Measurements from ENCODE around the gene SOWAHD.
"Not testable (repeated sequence)": the region's sequence is repeated elsewhere in the genome, so short reads cannot be mapped to it uniquely, and the experiment has no call there.

Gene SOWAHD

DNA sequence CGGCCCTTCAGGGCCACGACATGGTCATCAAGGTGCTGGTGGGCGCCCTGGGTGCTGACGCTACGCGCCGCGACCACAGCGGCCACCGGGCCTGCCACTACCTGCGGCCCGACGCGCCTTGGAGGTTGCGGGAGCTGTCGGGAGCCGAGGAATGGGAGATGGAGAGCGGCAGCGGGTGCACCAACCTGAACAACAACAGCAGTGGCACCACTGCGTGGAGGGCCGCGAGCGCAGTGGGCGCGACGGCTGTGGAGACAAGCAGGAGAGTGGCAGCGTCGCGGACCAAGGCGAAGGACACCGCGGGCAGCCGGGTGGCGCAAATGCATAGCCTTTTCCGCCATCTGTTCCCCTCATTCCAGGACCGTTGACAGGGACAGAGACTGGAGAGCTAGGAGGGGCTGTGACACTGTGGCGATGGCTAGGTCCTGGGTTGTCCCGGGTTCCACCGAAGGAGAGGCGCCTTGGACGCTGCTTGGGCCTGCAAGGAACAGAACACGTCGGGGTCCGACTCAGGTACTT, 919 bp downstream of the SOWAHD start:
- DNase-seq = no peak

DNA sequence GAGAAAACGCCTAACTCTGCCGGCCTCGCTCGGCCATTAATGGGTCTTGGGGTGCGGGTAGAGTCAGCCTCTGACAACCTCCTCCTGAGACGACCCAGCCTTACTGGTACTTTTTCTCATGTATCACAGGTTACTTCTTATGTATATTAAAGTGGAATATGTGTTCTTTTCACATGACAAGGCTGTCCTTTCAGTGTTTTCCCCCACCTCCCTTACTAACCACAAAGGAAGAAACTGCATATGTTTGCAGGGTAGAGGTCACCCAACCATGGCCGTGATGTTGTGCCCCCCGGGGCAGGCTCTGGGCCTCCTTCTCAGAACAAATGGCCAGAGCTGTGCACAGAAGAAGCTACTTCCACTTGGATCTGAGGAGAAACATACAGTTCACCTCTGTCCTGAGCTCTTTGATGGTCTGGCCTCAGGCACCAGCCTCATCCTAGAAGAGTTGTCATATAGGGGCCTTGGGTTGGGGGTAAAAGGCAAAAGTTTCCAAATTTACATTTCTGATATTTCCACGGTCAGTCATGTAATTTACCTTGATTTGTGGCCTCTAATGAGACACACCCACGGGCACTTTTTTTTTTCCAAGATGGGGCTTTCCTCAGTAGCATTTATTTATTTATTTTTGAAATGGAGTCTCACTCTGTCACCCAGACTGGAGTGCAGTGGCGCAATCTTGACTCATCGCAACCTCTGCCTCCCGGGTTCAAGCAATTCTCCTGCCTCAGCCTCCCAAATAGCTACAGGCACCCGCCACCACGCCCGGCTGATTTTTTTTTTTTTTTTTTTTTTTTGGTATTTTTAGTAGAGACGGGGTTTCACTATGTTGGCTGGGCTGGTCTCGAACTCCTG, 1.9 kb downstream of the SOWAHD start:
- no peak for DNase-seq

- no peak for DNase-seq
These were observed 4.3 kb downstream of the SOWAHD start for GRCh38 chrX:119762718-119763117.

DNA sequence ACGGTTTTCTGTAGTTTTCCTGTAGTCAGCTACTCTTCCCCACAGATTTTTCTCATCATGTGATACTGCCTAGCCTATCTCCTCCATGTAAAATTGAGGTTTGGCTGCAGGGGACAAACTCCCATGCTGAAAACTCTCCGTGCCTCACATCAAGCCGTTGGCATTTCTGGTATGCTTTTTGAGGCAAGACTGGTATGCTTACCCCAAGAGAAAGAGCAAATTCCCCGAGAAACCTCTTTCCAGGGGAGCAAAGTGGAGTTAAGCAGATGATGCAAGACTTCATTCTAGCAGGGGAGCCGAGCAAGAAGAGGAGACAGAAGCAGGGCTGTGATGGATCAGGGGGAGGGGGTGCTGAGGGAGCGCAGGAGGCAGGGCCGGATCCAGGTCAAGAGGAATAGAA, 4.8 kb downstream of the SOWAHD start:
- no peak for DNase-seq

DNA sequence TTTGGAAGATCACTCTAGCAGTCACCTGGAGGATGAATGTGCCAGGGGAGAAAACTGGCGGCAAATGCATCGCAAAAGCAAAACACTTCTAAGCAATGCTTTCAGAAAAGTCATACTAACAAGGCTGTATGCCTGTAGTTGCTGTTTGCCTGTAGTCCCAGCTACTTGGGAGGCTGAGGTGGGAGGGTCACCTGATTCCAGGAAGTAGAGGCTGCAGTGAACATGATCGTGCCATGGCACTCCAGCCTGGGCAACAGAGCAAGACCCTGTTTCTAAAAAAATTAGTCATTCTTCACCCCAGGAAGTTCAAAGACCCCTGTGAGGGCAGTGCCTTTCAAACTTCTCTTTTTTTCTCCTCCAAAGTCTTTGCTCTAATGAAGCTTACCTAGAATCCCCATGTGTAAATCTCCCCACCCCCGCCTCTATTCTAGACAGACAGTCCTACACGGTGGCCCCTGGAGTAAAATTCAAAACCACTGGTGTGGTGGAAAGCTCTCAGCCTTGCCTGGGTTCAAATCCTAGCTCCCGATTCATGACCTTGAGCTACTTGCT, 5.5 kb downstream of the SOWAHD start:
- no peak for DNase-seq

DNA sequence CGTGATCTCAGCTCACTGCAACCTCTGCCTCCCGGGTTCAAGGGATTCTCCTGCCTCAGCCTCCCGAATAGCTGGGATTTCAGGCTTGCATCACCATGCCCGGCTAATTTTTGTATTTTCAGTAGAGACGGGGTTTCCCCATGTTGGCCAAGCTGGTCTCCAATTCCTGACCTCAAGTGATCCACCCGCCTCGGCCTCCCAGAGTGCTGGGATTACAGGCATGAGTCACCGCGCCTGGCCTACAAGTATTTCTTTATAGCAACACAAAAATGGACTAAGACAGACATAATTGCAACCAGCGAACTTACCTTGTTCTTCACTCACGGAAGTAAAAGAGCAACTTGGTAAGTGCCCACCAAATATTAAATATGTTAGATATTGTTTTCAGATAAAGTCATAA, 10.0 kb downstream of the SOWAHD start:
- not testable (repeated sequence) for DNase-seq

DNA sequence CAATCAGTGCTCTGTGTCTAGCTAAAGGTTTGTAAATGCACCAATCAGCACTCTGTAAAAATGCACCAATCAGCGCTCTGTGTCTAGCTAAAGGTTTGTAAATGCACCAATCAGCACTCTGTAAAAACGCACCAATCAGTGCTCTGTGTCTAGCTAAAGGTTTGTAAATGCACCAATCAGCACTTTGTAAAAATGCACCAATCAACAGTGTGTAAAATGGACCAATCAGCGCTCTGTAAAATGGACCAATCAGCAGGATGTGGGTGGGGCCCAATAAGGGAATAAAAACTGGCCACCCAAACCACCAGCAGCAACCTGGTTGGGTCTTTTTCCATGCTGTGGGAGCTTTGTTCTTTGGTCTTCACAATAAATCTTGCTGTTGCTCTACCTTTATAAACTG, 11.0 kb downstream of the SOWAHD start:
- DNase-seq = not testable (repeated sequence)

GRCh38 chrX:119775517-119776238, 17.3 kb downstream of the SOWAHD start:
- DNase-seq = no peak

GRCh38 chrX:119778829-119779228, 20.4 kb downstream of the SOWAHD start:
- DNase-seq = no peak

GRCh38 chrX:119783026-119783425, 24.6 kb downstream of the SOWAHD start:
- no peak for DNase-seq

GRCh38 chrX:119784747-119785446, 26.5 kb downstream of the SOWAHD start:
- DNase-seq = peak; percentile 38

DNA sequence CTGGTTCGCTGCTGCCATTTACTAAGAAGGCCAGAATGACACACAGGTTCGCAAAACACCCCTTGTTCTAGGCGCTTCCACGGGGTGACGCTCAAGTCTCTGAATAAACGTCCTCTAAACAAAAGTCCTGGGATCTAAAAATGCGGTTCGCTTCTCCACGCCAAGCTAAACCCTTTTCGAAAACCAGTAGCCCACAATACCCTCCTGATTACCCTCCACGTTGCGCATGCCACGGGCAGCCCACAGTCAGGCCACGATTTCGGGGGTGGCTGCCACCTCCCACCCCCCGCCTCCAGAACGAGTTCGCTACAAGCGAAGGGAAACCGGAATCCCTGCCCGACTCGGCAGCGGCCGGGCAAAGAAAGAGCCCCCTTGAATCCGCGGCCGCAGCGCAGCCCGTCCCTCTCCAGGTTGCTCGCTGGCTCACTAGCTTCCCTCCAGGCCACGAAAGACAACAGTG, 32.6 kb downstream of the SOWAHD start:
- peak; percentile 13 for DNase-seq

DNA sequence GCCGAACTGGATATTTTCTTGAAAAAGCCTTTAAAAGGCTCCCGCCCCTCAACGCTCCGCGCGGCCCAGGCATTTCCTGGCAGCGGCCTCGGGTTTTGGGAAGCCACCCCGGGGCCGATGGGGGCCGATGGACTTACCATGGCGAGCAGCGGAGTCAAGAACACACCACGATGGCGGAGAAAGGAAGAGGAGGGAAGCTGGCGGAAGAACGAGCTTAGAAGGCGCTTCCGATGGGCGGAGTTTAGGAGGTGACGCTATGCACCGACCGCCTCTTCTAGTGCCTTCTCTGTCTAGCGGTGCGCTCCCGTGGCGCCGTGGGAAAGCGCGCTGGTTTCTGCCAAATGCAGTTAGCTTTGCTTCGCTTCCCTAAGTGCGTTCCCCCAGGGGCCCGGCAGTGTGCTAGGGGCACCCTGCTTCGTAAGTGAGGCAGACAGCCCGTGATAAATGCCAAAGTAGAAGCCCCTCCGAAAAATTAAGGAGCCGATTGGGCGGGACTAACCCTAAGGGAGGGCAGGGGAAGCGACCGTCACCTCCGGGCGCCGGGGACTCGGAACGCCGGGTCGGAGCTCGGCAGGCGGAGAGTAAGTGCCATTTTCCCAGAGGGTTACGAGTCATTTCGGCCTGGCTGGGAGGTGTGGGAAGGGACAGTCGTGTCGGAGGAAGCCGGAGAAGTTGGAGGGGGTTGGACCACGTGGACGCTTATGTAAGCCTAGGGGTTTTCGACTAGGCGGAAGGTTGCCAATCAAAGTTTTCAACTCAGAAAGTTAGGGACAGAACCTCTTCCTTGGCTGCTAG, 33.2 kb downstream of the SOWAHD start, which contains the start of gene RPL39:
TSS of gene RPL39 (minus strand) at position 194 of the 795 bp plus-strand sequence. CDS start at position 140, 54 bp downstream.
- DNase-seq = peak; percentile 67

DNA sequence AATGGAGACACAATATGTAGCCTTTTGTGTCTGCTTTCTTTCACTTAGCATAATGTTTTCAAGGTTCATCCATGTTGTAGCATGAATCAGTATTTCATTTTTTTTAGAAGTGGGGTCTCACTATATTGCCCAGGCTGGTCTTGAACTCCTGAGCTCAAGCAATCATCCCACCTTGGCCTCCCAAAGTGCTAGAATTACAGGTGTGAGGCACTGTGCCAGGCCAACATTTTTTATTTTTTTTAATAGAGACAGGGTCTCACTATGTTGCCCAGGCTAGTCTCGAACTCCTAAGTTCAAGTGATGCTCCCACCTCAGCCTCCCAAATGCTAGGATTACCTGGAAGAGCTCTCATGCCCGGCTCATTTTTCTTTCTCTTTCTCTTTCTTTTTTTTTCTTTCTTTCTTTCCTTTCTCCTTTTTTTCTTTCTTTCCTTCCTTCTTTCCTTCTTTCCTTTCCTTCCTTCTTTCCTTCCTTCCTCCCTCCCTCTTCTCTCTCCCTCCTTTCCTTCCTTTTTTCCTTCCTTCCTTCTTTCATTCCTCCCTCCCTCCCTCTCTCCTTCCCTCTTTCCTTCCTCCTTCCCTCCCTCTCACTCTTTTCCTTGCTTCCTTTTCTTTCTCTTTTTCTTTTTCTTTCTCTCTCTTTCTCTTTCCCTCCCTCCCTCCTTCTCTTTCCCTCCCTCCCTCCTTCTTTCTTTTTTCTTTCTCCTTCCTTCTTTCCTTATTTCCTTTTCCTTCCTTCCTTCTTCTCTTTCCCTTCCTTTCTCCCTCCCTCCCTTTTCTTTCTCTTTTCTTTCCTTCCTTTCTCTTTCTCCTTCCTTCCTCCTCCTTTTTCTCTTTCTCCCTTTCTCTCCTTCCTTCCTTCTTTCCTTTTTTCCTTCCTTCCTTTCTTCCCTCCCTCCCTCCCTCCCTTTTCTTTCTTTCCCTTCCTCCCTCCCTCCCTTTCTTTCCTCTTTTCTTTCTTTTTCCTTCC, 43.1 kb downstream of the SOWAHD start:
- DNase-seq = no peak

- no peak for DNase-seq
These were observed 44.2 kb downstream of the SOWAHD start for GRCh38 chrX:119802546-119802945.

DNA sequence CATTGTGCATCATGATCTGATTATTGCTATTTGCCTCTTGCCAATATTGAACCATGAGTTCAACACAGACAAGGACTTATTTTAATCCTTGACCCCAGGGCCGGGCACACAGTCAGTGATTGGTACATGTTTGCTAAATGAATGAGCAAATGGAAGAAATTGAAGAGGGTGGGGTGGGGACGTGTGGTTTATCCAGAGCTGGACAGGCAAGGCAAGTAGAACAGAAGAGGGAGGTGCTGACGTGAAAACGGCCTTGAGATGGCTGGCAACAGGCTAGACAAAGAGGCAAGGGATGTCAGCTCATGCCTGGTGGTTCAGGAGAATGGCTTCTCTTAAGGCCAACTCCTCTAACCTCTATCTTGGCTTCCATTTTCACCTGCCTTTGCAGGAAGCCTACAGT, 50.1 kb downstream of the SOWAHD start:
- not testable (repeated sequence) for DNase-seq

GRCh38 chrX:119809185-119809666, 50.8 kb downstream of the SOWAHD start:
- no peak for DNase-seq

Data from activated gamma-delta T cell treated with Interleukin-2 at 50 U/mL for 16 hours (primary cell).